HL-60 (cell line): Measurements from ENCODE around the gene UGCG.

ENCODE experiments used
- CTCF ChIP-seq: IDR thresholded peaks from one replicate; pipeline ENCODE4 v1.5.1; 2011; ENCODE audit warnings: low read length, control low read depth, inconsistent platforms; ENCODE audit not compliant: insufficient read depth
- GABPA ChIP-seq: IDR thresholded peaks from 2 replicates; pipeline ENCODE4 v1.6.1; 2012; ENCODE audit warnings: low read depth
- POLR2AphosphoS5 ChIP-seq: IDR thresholded peaks from 2 replicates; pipeline ENCODE4 v1.6.1; 2012; ENCODE audit warnings: low read depth
- REST ChIP-seq: IDR thresholded peaks from 2 replicates; pipeline ENCODE4 v1.6.1; 2012; ENCODE audit warnings: low read depth; ENCODE audit not compliant: insufficient replicate concordance

GRCh38 chr9:111870774-111871498, 25.7 kb upstream of the UGCG start:
- no peak for TF ChIP-seq POLR2AphosphoS5
- TF ChIP-seq CTCF: no peak
- TF ChIP-seq GABPA: no peak
- no peak for TF ChIP-seq REST
